SK-N-MC (cell line): Measurements from ENCODE around the gene SPATC1L.

Source experiments
- DNase-seq: peaks from one replicate; pipeline ENCODE4 v3.0.0-alpha.2; 2011; ENCODE audit warnings: low read depth, low spot score
- H3K27ac ChIP-seq: fragments of 200-600 bp; sonication (generic); 2 replicates; pipeline ENCODE4 v1.5.1; 2016; ENCODE audit warnings: mixed run types
- H3K36me3 ChIP-seq: fragments of 200-600 bp; sonication (generic); 2 replicates; pipeline ENCODE4 v1.6.1; 2017; ENCODE audit warnings: antibody characterized with exemption, low read length, mixed read lengths; ENCODE audit not compliant: insufficient read depth
- H3K4me3 ChIP-seq: fragments of 200-600 bp; sonication (generic); 2 replicates; pipeline ENCODE4 v1.5.1; 2016
- H3K9ac ChIP-seq: fragments of 200-600 bp; sonication (generic); 2 replicates; pipeline ENCODE4 v1.8.0; 2017; ENCODE audit warnings: mixed run types, mixed read lengths; ENCODE audit not compliant: insufficient read length
- H3K9me3 ChIP-seq: fragments of 200-600 bp; sonication (generic); 2 replicates; pipeline ENCODE4 v1.6.1; 2017; ENCODE audit warnings: low read depth, mild to moderate bottlenecking, antibody characterized with exemption, low read length, moderate library complexity, mixed read lengths
- EZH2 ChIP-seq: fragments of 200-600 bp; sonication (generic); IDR thresholded peaks from one replicate; pipeline ENCODE4 v1.6.1; 2017; ENCODE audit warnings: antibody characterized with exemption
- FOXP2 ChIP-seq: optimal IDR thresholded peaks from 2 replicates; pipeline ENCODE3; 2011; ENCODE audit warnings: mild to moderate bottlenecking, moderate library complexity; ENCODE audit not compliant: insufficient read depth; ENCODE audit errors: extremely low read length, control extremely low read depth
- POLR2AphosphoS5 ChIP-seq: IDR thresholded peaks from 2 replicates; pipeline ENCODE4 v1.6.1; 2012; ENCODE audit warnings: mild to moderate bottlenecking, low read depth, low read length, borderline replicate concordance

SPATC1L gene

GRCh38 chr21:46119637-46120271 lies 64.5 kb downstream of the SPATC1L start:
- no peak for DNase-seq
- Histone ChIP-seq H3K4me3 (no peak overlapping the region), H3K9me3 (no peaks in the 10 kb centered on the region), H3K9ac (no peak overlapping the region), H3K27ac (no peak overlapping the region), H3K36me3 (peaks cover 3% of the 10 kb centered on the region; the same call in 1 of the 2 replicates)
- TF ChIP-seq EZH2 (no peak), FOXP2 (no peak), POLR2AphosphoS5 (no peak)

DNA sequence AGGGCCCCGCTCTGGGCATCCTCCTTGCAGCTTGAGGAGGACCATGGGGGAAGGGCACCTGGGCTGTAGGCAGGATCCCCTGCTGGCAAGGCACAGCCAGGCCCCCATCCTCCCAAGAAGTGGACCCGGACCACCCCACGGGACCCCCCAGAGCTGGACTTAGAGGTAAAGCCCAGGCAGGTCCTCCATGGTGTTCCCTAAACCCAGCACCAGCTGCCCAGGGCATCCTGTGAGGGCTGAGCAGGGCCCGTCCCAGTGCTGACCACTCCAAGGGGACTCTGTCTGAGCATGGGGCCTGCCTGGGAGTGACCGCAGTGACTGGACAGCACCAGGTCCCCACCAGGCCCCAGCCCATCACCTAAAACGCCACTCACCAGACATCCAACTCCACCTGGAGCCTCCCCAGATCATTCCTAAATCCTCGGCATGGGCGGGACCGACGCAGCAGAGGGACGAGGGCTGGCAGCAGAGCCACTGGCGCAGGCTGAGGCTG lies 65.1 kb downstream of the SPATC1L start:
- no peak overlapping the region for H3K27ac ChIP-seq
- no peak overlapping the region for H3K9ac ChIP-seq
- no peak for TF ChIP-seq FOXP2
- TF ChIP-seq EZH2 = no peak
- TF ChIP-seq POLR2AphosphoS5 = no peak
- H3K4me3 ChIP-seq = no peak overlapping the region
- H3K9me3 ChIP-seq = no peaks in the 10 kb centered on the region
- DNase-seq = no peak
- peaks cover 5% of the 10 kb centered on the region; the same call in 1 of the 2 replicates for H3K36me3 ChIP-seq

GRCh38 chr21:46118316-46119143 lies 65.7 kb downstream of the SPATC1L start:
- H3K36me3 ChIP-seq = peaks cover 9% of the 10 kb centered on the region; the same call in 1 of the 2 replicates
- no peak for DNase-seq
- H3K9me3 ChIP-seq = no peaks in the 10 kb centered on the region
- no peak overlapping the region for H3K4me3 ChIP-seq
- H3K9ac ChIP-seq = no peak overlapping the region
- no peak overlapping the region for H3K27ac ChIP-seq
- TF ChIP-seq POLR2AphosphoS5 = no peak

- H3K9ac ChIP-seq = no peak overlapping the region
- DNase-seq = no peak
- H3K36me3 ChIP-seq = peaks cover 13% of the 10 kb centered on the region; the same call in 1 of the 2 replicates
- H3K4me3 ChIP-seq = no peak overlapping the region
- TF ChIP-seq EZH2 = no peak
- TF ChIP-seq POLR2AphosphoS5 = no peak
- TF ChIP-seq FOXP2 = no peak
- H3K9me3 ChIP-seq = no peaks in the 10 kb centered on the region
- no peak overlapping the region for H3K27ac ChIP-seq
Measured at GRCh38 chr21:46117586-46118315, 66.5 kb downstream of the SPATC1L start.

DNA sequence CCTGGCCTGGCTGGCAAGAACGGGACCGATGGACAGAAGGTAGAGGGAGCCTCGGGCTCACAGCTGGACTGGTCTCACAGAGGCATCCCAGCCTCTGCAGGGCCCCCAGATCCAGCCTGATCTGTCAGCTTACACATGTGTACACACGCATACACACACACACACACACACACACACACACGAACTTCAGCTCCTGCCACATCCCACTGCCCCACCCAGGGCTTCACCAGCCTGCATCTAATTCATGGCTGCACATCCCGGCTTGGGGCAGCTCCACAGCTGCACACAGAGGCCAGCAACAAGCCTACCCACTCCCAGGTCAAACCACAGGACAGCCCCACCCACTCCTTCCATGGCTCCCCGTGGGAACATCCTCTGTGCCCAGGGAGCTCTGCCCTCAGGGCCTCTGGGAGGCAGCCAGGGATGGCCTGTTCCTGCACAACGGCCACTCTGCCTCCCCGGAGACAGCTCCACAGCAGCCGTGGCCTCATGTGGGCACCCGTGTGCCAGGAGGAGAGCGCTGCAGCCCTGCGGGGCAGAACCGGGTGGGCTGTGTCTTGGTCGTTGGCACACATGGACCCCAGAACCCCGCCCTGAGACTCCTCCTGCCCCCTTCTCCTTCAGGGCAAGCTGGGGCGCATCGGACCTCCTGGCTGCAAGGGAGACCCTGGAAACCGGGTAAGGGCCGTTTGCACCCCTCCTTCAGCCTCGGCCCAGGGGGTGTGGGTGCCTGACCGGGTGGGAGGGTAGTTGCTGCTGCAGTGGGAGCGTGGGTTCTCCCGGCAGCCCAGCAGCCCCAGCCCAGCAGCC lies 67.3 kb downstream of the SPATC1L start:
- peaks cover 17% of the 10 kb centered on the region; the same call in 1 of the 2 replicates for H3K36me3 ChIP-seq

GRCh38 chr21:46116189-46116775 lies 68.0 kb downstream of the SPATC1L start:
- DNase-seq = no peak
- no peak overlapping the region for H3K27ac ChIP-seq
- H3K9ac ChIP-seq = no peak overlapping the region

More for the DNA sequence above, 67.3 kb downstream of the SPATC1L start:
- H3K4me3 ChIP-seq = no peak overlapping the region
- no peak overlapping the region for H3K9ac ChIP-seq
- H3K27ac ChIP-seq = no peak overlapping the region
- no peaks in the 10 kb centered on the region for H3K9me3 ChIP-seq
- no peak for DNase-seq
- TF ChIP-seq POLR2AphosphoS5 = no peak
- no peak for TF ChIP-seq FOXP2
- no peak for TF ChIP-seq EZH2

DNA sequence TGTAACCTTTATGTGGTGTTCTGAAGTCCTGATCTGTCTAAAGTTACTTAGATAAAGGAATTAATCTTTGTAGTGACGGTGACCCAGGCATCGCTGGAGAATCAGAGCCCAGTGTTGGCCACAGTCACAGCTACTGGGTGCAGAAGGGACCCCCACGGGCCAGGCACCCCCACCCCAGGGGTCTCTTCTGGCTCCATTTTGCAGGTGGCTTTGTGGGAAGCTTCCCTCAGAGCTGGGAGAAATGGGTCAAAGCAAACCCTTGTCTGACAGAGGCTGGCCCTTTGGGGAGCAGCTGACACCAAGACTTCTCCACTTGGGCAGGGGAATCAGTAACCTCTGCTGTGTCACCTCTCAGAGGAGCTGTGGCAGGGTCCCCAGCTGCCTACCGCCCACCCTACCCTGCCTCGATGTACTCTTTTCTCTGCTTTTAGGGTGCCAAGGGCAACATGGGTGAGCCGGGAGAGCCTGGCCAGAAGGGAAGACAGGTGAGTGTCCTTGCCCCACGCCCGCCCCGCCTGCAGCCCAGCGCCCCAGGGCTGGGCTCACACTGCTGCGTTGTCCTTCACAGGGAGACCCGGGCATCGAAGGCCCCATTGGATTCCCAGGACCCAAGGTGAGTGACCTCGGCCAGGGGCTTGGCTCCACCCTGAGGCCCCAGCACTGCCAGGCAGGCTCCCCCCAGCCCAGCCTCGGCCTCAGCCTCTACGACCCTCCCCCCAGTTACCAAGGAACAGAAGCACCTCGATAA lies 68.6 kb downstream of the SPATC1L start:
- TF ChIP-seq FOXP2 = no peak
- TF ChIP-seq POLR2AphosphoS5 = no peak
- no peak for TF ChIP-seq EZH2
- H3K36me3 ChIP-seq = peaks cover 17% of the 10 kb centered on the region; the same call in 1 of the 2 replicates
- H3K9me3 ChIP-seq = no peaks in the 10 kb centered on the region
- no peak overlapping the region for H3K4me3 ChIP-seq
- H3K9ac ChIP-seq = no peak overlapping the region
- DNase-seq = no peak
- no peak overlapping the region for H3K27ac ChIP-seq

More at GRCh38 chr21:46116189-46116775, 68.0 kb downstream of the SPATC1L start:
- TF ChIP-seq EZH2 (no peak), POLR2AphosphoS5 (no peak), FOXP2 (no peak)
- H3K4me3 ChIP-seq = no peak overlapping the region
- peaks cover 17% of the 10 kb centered on the region; the same call in 1 of the 2 replicates for H3K36me3 ChIP-seq
- no peaks in the 10 kb centered on the region for H3K9me3 ChIP-seq
